ENCODE measurements around the gene GUCY2F. TPM values are rescaled to one million over a fixed set of nuclear protein-coding genes. Genes with fewer than 3 reads are reported as not detected.

Gene GUCY2F
- polyA plus RNA-seq (2013, experiment 1 of 2): 0.03 TPM
- polyA plus RNA-seq (2013, experiment 2 of 2): 0.01 TPM

DNA sequence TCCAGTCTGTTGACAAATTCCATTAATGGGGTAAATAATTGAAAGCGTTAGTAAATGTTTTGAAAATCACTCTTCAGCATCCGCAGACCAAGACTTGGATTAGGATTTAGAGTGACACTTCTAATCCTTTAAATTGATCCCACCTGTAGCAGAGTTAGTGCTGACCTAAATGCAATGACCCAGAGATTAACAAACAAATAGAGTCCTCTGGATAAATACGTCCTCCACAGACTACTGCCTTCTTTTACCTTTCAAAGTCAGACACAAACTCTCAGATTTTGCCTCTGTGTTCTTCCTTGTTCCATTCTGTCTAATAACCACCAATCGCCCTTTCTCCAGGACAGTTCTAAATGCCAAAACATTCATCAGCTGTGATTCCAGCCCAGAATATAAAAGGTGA lies at the start of gene GUCY2F:
Gene GUCY2F (minus strand): TSS at position 101 of the 400 bp plus-strand sequence. CDS start 6,150 bp downstream, outside the sequence.
- H3K27me3 ChIP-seq (ENCODE audit: control insufficient read depth in 3 of 3, insufficient read depth in 3 of 3, low read depth in 1 of 3, low read length in 3 of 3): no peaks in the 10 kb centered on the region
- WGBS, 2 donors (ENCODE audit: extremely low coverage in 2 of 2, insufficient read length in 2 of 2, insufficient replicate concordance in 1 of 2): no CpG with 5 or more reads among the region's 4 CpGs
- H2BK12ac ChIP-seq (ENCODE audit: low read length): no peak within 1 kb of the TSS
- no peak within 1 kb of the TSS for H3K4me2 ChIP-seq (ENCODE audit: insufficient read depth, low read length, poor library complexity, severe bottlenecking)
- no peak within 1 kb of the TSS for H2BK120ac ChIP-seq (ENCODE audit: low read depth, low read length)
- H3K4me3 ChIP-seq (ENCODE audit: low read length in 2 of 2): no peak within 1 kb of the TSS
- H3K23ac ChIP-seq (ENCODE audit: low read depth, low read length, poor library complexity): no peak within 1 kb of the TSS
- H3K14ac ChIP-seq (ENCODE audit: low read length): no peak within 1 kb of the TSS
- H4K91ac ChIP-seq (ENCODE audit: low read depth, low read length, poor library complexity): no peak within 1 kb of the TSS
- no peak within 1 kb of the TSS for H3K27ac ChIP-seq (replicated peaks; ENCODE audit: low read length)
- H3K4me1 ChIP-seq (ENCODE audit: control insufficient read depth in 2 of 2, insufficient read depth in 1 of 2, low read depth in 1 of 2, low read length in 2 of 2): no peaks in the 10 kb centered on the region
- no peak within 1 kb of the TSS for H2AFZ ChIP-seq (ENCODE audit: low read length)
- no peak within 1 kb of the TSS for H2AK5ac ChIP-seq (ENCODE audit: low read depth, low read length)
- no peak within 1 kb of the TSS for H2BK5ac ChIP-seq (ENCODE audit: low read length)
- no peak within 1 kb of the TSS for H3K4ac ChIP-seq (ENCODE audit: low read length)
- no peaks in the 10 kb centered on the region for H3K79me1 ChIP-seq (ENCODE audit: low read depth, low read length)
- no peaks in the 10 kb centered on the region for H3K9me3 ChIP-seq (replicated peaks in 1 of 2; ENCODE audit: control insufficient read depth in 2 of 2, insufficient read depth in 1 of 2, low read depth in 1 of 2, low read length in 2 of 2)
- no peaks in the 10 kb centered on the region for H3K36me3 ChIP-seq (replicated peaks in 1 of 2; ENCODE audit: control insufficient read depth in 2 of 2, insufficient read depth in 2 of 2, low read length in 2 of 2)
- H4K8ac ChIP-seq (ENCODE audit: low read depth, low read length): no peak within 1 kb of the TSS
- no peak within 1 kb of the TSS for H3K9ac ChIP-seq (ENCODE audit: low read depth, low read length, poor library complexity)
- no peak for DNase-seq (ENCODE audit: low spot score)
- no peak within 1 kb of the TSS for H3K18ac ChIP-seq (ENCODE audit: low read length)
- H2BK15ac ChIP-seq (ENCODE audit: low read length): no peak within 1 kb of the TSS

DNA sequence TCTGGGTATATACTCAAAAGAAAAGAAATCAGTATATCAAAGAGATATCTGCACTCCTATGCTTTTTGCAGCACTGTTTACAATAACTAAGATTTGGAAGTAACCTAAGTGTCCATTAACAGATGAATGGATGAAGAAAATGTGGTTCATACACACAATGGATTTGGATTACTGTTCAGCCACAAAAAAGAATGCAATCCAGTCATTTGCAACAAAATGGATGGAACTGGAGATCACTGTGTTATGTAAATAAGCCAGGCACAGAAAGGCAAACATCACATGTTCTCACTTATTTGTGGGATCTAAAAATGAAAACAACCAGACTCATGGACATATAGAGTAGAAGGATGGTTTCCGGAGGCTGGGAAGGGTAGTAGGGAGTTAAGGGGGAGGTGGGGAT lies 37.1 kb upstream of the GUCY2F start:
- H2BK120ac ChIP-seq (ENCODE audit: low read depth, low read length): no peak overlapping the region
- H4K91ac ChIP-seq (ENCODE audit: low read depth, low read length, poor library complexity): no peak overlapping the region
- H3K18ac ChIP-seq (ENCODE audit: low read length): no peak overlapping the region
- no peaks in the 10 kb centered on the region for H3K4me1 ChIP-seq (ENCODE audit: control insufficient read depth in 2 of 2, insufficient read depth in 1 of 2, low read depth in 1 of 2, low read length in 2 of 2)
- H2BK12ac ChIP-seq (ENCODE audit: low read length): no peak overlapping the region
- H3K79me1 ChIP-seq (ENCODE audit: low read depth, low read length): no peaks in the 10 kb centered on the region
- H3K27ac ChIP-seq (replicated peaks; ENCODE audit: low read length): no peak overlapping the region
- H3K9ac ChIP-seq (ENCODE audit: low read depth, low read length, poor library complexity): no peak overlapping the region
- H3K23ac ChIP-seq (ENCODE audit: low read depth, low read length, poor library complexity): no peak overlapping the region
- no peak for DNase-seq (ENCODE audit: low spot score)
- H4K8ac ChIP-seq (ENCODE audit: low read depth, low read length): no peak overlapping the region
- no peak overlapping the region for H3K4ac ChIP-seq (ENCODE audit: low read length)
- H3K4me3 ChIP-seq (ENCODE audit: low read length in 2 of 2): no peak overlapping the region
- peaks cover 0 to 4% (median 0%) of the 10 kb centered on the region in 3 experiments for H3K27me3 ChIP-seq (ENCODE audit: control insufficient read depth in 3 of 3, insufficient read depth in 3 of 3, low read depth in 1 of 3, low read length in 3 of 3)
- H3K14ac ChIP-seq (ENCODE audit: low read length): no peak overlapping the region
- H3K36me3 ChIP-seq (replicated peaks in 1 of 2; ENCODE audit: control insufficient read depth in 2 of 2, insufficient read depth in 2 of 2, low read length in 2 of 2): no peaks in the 10 kb centered on the region
- H3K9me3 ChIP-seq (replicated peaks in 1 of 2; ENCODE audit: control insufficient read depth in 2 of 2, insufficient read depth in 1 of 2, low read depth in 1 of 2, low read length in 2 of 2): no peaks in the 10 kb centered on the region
- WGBS, 2 donors (ENCODE audit: extremely low coverage in 2 of 2, insufficient read length in 2 of 2, insufficient replicate concordance in 1 of 2): no CpG with 5 or more reads among the region's 1 CpG
- H2BK5ac ChIP-seq (ENCODE audit: low read length): no peak overlapping the region
- H2AK5ac ChIP-seq (ENCODE audit: low read depth, low read length): no peak overlapping the region
- no peak overlapping the region for H2AFZ ChIP-seq (ENCODE audit: low read length)
- no peak overlapping the region for H3K4me2 ChIP-seq (ENCODE audit: insufficient read depth, low read length, poor library complexity, severe bottlenecking)
- no peak overlapping the region for H2BK15ac ChIP-seq (ENCODE audit: low read length)

DNA sequence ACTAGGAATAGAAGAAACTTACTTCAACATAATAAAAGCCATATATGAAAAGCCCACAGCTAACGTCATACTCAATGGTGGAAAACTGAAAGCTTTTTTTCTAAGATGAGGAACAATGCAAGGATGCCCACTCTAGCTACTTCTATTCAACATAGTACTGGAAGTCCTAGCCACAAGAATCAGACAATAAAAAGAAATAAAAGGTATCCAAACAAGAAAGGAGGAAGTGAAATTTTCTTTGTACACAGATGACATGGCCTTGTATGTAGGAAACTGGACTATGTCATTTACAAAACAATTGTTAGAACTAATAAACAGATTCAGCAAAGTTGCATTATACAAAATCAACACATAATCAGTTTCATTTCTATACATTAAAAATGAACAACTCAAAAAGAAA lies 29.2 kb upstream of the GUCY2F start:
- Histone ChIP-seq H3K4me3 (ENCODE audit: low read length in 2 of 2) (no peak overlapping the region), H4K91ac (ENCODE audit: low read depth, low read length, poor library complexity) (no peak overlapping the region), H3K18ac (ENCODE audit: low read length) (no peak overlapping the region), H3K27ac (replicated peaks; ENCODE audit: low read length) (no peak overlapping the region), H2BK15ac (ENCODE audit: low read length) (no peak overlapping the region), H3K9ac (ENCODE audit: low read depth, low read length, poor library complexity) (no peak overlapping the region), H3K14ac (ENCODE audit: low read length) (no peak overlapping the region), H2AFZ (ENCODE audit: low read length) (no peak overlapping the region), H3K23ac (ENCODE audit: low read depth, low read length, poor library complexity) (no peak overlapping the region), H3K36me3 (replicated peaks in 1 of 2; ENCODE audit: control insufficient read depth in 2 of 2, insufficient read depth in 2 of 2, low read length in 2 of 2) (no peaks in the 10 kb centered on the region), H2BK120ac (ENCODE audit: low read depth, low read length) (no peak overlapping the region), H4K8ac (ENCODE audit: low read depth, low read length) (no peak overlapping the region), H3K4me2 (ENCODE audit: insufficient read depth, low read length, poor library complexity, severe bottlenecking) (no peak overlapping the region), H3K79me1 (ENCODE audit: low read depth, low read length) (no peaks in the 10 kb centered on the region), H3K4me1 (ENCODE audit: control insufficient read depth in 2 of 2, insufficient read depth in 1 of 2, low read depth in 1 of 2, low read length in 2 of 2) (no peaks in the 10 kb centered on the region), H3K27me3 (ENCODE audit: control insufficient read depth in 3 of 3, insufficient read depth in 3 of 3, low read depth in 1 of 3, low read length in 3 of 3) (peaks cover 0 to 5% (median 0%) of the 10 kb centered on the region in 3 experiments), H2BK5ac (ENCODE audit: low read length) (no peak overlapping the region), H3K4ac (ENCODE audit: low read length) (no peak overlapping the region), H2AK5ac (ENCODE audit: low read depth, low read length) (no peak overlapping the region), H2BK12ac (ENCODE audit: low read length) (no peak overlapping the region), H3K9me3 (replicated peaks in 1 of 2; ENCODE audit: control insufficient read depth in 2 of 2, insufficient read depth in 1 of 2, low read depth in 1 of 2, low read length in 2 of 2) (no peaks in the 10 kb centered on the region)
- no peak for DNase-seq (ENCODE audit: low spot score)
- WGBS, 2 donors (ENCODE audit: extremely low coverage in 2 of 2, insufficient read length in 2 of 2, insufficient replicate concordance in 1 of 2): no CpG with 5 or more reads among the region's 1 CpG

DNA sequence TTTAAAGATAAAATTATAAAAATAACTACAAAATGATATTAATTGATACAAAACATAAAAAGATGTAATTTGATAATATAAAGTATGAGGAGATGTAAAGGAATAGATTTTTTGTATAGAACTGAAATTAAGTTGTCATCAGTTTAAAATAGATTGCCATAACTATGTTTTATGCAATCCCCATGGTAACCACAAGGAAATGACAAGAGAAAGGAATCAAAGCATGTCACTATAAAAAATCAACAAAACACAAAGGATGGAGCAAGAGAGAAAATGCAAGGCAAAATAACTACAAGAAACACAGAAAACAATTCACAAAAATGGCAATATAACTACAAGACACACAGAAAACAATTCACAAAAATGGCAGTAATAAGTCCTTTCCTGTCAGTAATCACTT lies 27.0 kb upstream of the GUCY2F start:
- H3K4me1 ChIP-seq (ENCODE audit: control insufficient read depth in 2 of 2, insufficient read depth in 1 of 2, low read depth in 1 of 2, low read length in 2 of 2): no peaks in the 10 kb centered on the region
- no peak for DNase-seq (ENCODE audit: low spot score)
- no peak overlapping the region for H3K27ac ChIP-seq (replicated peaks; ENCODE audit: low read length)
- no peaks in the 10 kb centered on the region for H3K9me3 ChIP-seq (replicated peaks in 1 of 2; ENCODE audit: control insufficient read depth in 2 of 2, insufficient read depth in 1 of 2, low read depth in 1 of 2, low read length in 2 of 2)
- no peak overlapping the region for H2BK120ac ChIP-seq (ENCODE audit: low read depth, low read length)
- no peaks in the 10 kb centered on the region for H3K79me1 ChIP-seq (ENCODE audit: low read depth, low read length)
- no peak overlapping the region for H3K14ac ChIP-seq (ENCODE audit: low read length)
- no peak overlapping the region for H3K4me2 ChIP-seq (ENCODE audit: insufficient read depth, low read length, poor library complexity, severe bottlenecking)
- no peak overlapping the region for H3K9ac ChIP-seq (ENCODE audit: low read depth, low read length, poor library complexity)
- H3K4me3 ChIP-seq (ENCODE audit: low read length in 2 of 2): no peak overlapping the region
- no peak overlapping the region for H2BK12ac ChIP-seq (ENCODE audit: low read length)
- H2AK5ac ChIP-seq (ENCODE audit: low read depth, low read length): no peak overlapping the region
- H3K23ac ChIP-seq (ENCODE audit: low read depth, low read length, poor library complexity): no peak overlapping the region
- H3K18ac ChIP-seq (ENCODE audit: low read length): no peak overlapping the region
- no peak overlapping the region for H2BK5ac ChIP-seq (ENCODE audit: low read length)
- no peak overlapping the region for H2BK15ac ChIP-seq (ENCODE audit: low read length)
- no peak overlapping the region for H4K91ac ChIP-seq (ENCODE audit: low read depth, low read length, poor library complexity)
- H4K8ac ChIP-seq (ENCODE audit: low read depth, low read length): no peak overlapping the region
- H3K36me3 ChIP-seq (replicated peaks in 1 of 2; ENCODE audit: control insufficient read depth in 2 of 2, insufficient read depth in 2 of 2, low read length in 2 of 2): no peaks in the 10 kb centered on the region
- peaks cover 0 to 8% (median 0%) of the 10 kb centered on the region in 3 experiments for H3K27me3 ChIP-seq (ENCODE audit: control insufficient read depth in 3 of 3, insufficient read depth in 3 of 3, low read depth in 1 of 3, low read length in 3 of 3)
- H3K4ac ChIP-seq (ENCODE audit: low read length): no peak overlapping the region
- no peak overlapping the region for H2AFZ ChIP-seq (ENCODE audit: low read length)

Data from neuronal stem cell (in vitro differentiated cells).